Measurements from ENCODE around the gene LRRC61.
"Not testable (repeated sequence)": the region's sequence is repeated elsewhere in the genome, so short reads cannot be mapped to it uniquely, and the experiment has no call there.

LRRC61 gene

DNA sequence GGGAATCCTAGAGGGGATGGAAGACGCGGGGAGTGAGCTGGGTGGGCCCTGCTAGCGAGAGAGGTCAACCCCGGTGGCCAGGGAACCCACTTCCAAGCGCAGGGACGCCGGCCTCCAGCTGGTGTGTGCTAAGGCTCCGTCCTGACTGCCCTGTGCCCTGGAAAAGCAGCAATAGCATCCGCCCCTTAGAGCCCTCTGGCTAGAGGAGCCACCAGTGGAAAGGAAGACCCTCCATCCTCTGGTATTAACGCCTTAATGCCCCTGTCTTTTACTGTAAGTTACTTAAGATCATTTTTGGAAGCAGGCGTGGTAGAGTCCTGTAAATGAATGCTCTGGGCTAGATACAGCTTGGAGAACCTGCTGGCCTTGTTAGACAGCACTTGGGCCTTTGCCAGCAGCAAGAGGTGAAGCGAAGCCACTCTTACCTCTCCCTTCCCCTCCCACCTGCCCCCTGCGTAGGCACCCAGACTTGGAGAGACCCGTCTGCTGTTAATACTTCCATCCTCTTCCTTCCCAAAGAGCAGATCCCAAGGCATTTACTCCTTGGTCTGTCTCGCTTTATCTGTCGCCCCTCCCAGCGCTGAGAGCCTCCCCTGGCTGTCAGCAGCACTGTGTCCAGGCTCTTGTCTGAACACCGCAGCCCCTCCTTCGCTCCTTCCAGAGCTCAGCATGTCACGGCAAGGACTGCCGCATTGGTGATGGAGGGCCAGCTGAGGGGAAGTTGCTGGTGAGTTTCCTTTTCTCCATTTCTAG is 50.1 kb downstream of the LRRC61 start:
- no peak for DNase-seq

DNA sequence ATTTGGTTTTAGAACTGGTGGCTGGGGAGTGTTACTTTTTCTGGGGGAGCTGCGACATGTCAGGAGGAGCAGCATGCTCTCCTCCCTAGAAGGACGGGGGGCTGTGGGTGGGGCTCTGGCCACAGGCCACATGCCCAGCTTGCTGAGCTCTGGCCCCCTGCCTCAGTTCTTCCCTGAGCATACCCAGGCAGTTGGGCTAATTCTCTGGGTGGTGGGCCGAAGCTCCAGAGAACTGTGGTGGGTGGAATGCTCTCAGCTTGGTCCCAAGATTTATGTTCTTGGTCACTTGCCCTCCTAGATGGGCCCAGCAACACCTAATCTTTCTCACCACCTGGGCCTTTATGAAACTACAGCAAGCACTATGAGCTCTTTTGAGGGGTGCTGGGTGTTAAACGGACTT is 50.9 kb downstream of the LRRC61 start:
- no peak for DNase-seq

DNA sequence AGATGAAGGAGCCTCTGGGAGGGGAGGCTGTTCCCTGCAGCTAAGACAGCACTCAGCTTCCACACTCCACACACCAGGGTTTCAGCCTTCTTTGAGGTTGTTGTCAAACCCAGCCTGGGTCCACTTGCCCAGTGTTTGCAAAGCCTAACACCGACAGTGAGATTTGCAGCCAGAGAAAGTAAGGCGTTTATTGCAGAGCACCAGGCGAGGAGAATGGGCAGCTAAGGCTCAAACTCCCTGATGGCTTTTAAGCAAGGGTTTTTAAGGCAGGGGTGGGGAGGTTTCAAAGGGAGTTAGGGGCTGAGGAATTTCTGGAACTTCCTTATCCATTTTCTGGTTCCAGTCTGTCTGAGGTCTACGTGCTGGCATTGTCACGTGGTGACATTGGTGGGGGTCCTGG is 51.3 kb downstream of the LRRC61 start:
- DNase-seq, result no peak

DNA sequence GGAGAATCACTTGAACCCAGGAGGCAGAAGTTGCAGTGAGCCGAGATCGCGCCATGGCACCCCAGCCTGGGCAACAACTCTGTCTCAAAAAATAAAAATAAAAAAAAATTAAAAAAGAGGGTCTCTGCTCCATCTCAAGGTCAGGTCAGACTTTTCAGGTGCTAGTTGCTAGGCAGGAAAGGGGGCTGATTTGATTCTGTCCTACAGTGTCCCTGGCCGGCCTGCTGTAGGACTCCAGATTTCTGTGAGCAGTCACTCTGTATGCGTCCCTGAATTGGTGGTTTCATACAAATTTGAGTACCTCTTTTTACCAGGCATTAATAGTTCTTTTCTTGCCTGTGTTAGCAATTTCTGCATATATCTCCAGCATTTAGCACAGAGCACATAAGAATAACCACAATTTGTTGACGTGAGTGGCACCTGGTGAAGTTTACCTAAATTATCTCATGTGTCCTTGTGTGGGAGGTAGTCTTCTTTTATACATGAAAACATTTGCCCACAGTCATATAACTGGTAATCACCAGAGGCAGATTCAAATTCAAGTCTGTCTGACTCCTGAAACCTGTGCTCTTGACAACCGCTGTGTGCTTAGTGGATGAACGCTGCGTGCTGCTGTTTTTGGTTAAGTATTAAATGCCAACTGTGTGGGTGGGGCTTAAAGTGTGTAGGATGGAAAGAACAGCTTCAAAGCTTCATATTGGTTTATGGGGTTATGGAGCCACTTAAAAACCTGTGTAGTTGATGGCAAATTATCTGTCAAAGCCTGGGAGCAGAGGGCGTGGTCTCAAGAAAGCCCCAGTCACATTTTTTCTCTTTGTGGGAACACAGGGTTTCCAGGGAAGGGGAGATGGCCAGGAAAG is 52.7 kb downstream of the LRRC61 start:
- no peak for DNase-seq

DNA sequence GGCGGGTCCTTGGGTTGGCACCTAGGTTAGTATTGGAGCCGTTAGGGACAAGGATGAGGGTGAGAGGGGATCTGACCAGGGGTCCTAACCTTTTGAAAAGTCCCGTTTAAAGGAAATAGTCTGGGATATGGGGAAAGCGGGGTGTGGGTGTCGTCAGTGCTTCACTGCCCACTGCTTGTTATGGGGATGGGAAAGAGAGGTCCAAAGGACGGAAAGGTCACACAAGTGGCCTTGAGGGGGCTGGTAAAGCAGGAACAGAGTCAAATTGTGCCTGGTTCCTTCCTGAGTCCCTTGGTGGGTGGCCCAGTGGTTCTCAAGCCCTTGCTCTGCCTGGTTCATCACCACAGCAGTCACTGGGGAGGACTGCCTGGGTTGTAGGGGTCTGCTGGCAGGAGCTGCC is 53.4 kb downstream of the LRRC61 start:
- DNase-seq, result no peak

DNA sequence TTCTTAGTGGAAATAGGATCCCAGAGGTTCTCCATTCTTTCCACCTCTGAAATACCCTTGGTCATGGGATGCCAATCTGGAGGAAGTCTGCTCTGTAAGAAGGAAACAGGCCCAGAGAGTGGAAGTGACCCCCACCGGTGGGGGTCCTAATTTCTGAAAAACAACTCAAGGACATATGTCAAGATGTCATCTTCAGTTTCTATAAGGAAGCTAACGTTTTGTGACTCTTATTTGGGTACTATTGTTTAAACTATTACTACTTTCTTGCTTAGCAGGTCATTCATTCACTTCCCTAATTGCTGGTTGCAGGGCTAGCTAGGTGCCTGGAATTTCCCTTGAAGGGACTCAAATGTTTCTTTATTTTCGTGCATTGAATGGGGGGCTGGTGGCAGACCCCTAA is 54.0 kb downstream of the LRRC61 start:
- no peak for DNase-seq

DNA sequence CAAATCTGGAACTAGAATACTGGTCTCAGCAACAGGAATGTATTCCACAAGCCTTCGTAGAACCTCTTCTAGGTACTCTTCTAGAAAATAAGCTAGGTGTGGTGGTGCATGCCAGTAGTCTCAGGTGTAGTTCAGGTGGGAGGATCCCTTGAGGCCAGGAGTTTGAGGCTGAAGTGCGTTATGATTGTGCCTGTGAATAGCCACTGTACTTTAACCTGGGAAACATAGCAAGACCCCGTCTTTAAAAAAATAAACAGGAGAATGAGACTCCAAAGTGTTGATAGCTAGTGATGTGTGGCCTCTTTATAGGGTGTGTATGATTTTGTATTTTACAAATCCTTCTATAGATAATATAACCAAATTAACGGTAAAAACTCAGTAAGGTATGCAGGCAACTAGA is 54.5 kb downstream of the LRRC61 start:
- no peak for DNase-seq

DNA sequence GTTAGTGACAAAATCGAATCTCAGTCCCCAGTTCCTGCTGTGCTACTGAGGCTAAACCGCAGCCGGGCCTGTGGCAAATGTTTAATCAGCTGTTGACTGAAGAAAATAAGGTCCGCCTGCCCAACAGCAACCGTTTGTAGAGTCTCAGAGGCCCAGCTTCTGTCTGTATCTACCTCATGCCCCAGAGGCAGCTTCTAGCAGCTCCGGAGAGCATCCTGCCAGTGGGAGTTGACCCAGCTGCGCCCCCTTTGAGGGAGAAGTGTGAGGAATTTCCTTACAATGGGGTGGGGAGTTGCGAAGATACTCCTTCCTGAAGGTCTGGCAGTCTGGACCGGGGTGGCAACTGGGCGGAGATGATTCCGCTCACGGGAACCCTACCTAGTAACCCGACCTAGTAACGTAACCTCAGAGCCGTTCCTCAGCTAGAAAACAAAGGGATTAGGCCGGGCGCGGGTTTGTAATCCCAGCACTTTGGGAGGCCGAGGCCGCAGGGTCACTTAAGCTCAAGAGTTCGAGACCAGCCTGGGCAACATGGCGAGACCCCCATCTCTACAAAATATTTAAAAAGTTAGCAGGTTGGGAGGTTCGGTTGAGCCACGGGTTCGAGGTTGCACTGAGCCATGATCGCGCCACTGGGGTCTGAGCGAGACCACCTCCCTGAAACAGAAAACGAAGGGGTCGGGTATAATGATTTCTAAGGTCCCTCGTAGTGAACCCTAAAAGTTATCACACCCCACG is 55.1 kb downstream of the LRRC61 start:
- DNase-seq, result peak; percentile 78

DNA sequence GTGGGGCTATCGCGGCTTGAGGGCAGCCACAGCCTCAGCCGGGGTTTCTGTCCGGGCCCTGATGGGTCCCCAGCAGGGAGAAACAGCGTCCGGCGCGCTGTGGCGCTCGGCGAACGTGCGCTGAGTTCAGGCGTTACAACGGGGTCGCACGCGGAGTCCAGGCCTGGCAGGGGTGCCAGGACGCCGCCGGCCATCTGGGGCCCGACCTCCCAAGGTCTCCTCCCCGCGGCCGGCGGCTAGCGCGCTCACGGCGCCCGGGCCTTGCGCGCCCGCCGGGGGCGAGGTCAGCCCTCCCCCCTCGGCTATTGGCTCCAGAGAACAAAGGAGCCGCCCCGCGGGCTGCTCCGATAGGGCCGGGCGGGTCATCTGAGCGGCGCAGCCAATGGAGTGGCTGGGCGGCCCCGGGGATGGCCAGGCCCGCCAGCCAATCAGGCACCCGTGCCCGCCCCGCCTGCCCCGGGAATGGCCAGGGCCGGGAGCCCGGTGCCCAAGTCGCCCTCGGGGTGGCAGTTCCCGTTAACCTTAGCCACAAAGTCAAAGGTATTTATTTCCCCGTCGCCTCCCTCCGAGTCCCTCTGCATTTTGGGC is 55.8 kb downstream of the LRRC61 start, which contains the start of gene ZNF775:
Gene ZNF775 (plus strand): TSS at position 478 of the 588 bp plus-strand sequence. CDS start 9,141 bp downstream, outside the sequence.
- DNase-seq, result peak; percentile 85

DNA sequence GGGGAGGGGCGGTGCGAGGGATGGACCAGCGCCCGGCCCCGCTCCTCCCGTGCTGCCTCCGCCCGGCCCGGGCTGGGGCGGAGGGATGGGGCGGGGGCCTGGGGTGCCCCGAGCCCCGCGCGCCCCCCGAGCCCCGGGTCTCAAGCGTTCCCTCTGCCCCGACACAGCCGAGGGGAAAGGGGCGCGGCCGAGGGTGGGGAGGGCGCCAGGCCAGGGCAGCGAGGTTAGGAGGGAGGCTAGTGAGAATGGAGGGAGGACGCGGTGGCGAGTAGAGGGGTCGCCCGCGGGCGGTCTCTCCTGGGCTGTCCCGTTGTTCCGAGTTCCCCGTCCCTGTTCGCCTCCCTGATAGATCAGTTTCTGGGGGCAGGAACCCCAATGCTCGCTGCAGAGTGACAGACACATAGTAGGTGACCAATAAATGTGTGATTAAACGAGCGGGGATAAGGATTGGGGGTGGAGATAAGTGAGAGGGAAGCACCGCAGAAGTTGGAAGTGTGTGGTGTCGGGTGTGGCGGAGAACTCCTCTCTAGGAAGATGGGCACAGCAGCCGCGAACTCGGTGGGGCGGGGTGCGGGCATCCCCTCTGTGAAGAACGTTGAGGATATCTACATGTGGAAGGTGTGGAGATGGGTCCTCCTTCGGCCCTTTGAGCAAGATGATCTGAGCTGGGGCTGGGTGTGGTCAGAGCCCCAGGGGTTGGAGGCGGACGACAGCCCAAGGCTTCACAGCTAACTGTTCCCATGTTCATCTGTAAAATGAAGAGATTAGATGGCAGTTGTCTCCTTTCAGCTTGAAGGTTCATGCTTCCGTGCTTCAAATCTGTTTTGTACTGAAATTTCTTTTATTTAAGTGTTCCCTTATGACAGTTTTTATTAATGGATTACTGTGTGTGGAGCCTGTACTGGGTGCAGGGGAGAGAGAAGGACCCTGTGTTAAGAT is 56.6 kb downstream of the LRRC61 start:
- no peak for DNase-seq

DNA sequence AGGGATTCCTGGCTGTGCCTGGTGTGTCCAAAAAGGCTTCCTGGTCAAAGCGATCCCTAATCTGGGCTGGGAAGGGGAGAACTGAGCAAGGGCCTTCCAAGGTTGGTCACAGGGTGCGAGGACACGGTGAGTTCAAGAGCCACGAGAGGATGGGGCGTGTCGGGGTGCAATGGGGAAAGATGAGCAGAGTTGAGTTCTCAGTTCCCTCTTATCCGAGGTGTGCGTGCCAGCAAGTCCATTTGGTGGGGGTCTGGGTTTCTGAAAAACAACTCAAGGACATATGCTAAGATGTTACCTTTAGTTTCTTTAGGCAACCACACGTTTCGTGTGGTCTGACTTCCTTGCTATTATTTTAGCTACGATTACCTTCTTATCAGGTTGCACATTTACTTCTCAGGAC is 57.3 kb downstream of the LRRC61 start:
- DNase-seq, result no peak

DNA sequence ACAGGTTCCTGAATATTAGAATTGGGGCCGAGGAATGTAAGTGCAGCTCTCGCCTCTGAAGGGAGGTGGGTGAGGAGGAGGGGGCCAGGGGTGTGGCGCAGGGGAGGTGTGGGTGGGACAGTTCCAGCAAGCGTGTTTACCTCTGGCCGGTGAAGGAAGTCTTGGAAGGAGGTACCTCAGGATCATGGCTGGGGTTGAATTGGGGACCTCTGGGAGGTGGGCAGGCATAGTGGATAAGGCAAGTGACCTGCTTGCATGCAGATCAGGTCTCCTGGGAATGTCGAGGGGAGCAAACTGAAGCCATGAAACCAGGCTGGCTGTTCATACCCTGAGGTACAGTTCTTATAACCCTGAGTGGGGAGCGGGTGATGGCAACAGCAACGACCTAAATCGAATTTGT is 57.9 kb downstream of the LRRC61 start:
- no peak for DNase-seq

DNA sequence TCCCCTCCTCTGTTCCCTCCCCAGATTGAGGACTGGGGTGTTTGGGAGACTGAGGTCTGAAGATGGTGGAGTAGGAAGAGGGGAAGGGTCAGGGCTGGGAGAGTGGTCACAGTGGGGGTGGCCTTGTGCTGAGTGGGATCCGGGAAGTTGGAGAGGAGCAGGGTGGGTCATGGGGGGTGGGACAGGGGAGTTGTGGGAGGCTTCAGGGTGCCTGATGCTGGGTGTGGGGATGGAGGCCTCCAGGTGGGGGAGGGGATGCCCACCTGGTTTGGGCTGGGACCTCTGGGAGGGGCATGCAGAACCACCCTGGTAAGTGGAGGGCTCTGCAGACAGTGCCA is 58.6 kb downstream of the LRRC61 start:
- no peak for DNase-seq

DNA sequence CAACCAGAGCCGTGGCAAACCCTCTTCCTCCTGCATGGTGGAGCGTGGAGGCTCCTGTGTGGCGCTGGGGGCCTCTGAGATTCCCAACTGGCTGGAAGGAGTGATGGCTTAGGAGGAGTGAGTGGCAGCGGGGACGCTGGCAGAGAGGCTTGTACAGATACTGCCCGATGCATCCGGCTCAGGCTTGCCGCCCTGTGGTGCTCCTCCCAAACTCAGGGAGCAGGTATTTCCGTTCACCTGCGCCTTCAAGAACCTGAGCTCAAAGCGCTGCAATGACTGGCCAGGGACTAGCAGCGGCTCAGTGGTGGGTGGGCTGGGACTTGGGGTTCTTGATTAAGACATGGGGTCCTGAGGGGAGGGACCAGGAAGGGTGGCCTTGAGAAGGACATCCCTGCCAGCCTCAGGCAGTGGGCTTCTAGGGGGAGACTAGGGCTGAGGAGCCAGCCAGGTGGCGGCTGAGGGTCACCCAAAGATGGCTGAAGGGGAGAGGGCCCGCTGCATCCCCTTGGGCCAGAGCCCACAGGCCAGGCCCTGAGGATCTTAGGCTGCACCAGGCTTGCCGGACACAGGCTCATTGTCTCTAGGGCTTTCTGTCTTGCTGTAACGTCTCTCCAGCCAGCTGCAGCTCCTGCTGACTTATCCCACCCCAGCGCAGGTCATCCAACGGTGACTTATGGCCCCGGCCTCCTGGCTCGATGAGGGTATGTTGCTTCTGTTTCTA is 59.1 kb downstream of the LRRC61 start:
- DNase-seq, result no peak

DNA sequence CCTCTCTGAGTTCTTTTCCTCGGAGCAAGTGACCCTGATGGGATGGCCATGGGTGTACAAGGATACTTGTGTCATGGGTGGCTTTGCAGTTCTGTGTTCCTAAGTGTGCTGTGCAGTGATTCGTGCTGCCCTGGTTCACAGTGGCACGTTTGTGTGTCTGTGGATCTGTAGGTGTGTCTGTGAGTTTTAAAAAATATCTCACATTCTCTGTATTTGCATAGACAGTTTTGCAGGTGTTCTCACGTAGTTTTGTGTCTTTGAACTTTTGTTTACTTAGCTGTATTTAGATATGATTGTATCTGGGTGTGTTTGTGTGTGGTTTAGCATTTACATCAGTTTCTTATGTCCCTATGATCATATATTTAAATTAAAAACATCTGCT is 59.7 kb downstream of the LRRC61 start:
- no peak for DNase-seq

DNA sequence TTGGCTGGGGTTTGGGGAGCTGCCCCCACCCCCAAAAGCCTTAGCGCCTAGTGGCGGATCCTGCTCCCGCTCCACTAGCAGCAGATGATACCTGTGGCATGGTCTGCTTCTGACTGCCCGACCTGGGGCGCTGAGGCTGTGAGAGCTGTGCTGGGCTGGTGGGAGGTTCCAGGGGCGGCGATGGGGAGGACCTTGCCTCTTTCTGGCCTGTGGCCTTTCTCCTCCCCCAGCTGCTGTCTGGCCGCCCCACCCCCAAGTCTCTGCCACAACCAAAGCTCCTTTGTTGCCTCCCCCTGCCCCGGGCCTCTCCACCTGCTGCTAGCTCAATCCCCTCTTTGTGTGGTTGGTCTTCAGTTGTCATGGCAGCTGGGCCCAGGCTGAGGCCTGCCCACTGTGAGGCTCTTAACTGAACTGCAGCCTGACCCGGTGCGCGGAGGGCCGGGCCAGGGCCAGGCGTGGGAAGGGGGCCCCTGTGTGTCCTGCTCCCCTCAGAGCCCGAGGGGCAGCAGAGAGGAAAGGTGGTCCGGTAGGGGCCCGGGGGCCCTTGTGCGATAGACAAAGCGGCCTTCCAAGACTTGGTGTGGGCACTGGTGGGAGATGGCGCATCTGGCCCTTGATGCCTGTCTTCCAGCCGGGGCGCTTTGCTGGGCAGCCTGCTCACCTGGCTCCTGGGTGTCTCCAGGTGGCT is 60.7 kb downstream of the LRRC61 start:
- DNase-seq, result peak; percentile 94

DNA sequence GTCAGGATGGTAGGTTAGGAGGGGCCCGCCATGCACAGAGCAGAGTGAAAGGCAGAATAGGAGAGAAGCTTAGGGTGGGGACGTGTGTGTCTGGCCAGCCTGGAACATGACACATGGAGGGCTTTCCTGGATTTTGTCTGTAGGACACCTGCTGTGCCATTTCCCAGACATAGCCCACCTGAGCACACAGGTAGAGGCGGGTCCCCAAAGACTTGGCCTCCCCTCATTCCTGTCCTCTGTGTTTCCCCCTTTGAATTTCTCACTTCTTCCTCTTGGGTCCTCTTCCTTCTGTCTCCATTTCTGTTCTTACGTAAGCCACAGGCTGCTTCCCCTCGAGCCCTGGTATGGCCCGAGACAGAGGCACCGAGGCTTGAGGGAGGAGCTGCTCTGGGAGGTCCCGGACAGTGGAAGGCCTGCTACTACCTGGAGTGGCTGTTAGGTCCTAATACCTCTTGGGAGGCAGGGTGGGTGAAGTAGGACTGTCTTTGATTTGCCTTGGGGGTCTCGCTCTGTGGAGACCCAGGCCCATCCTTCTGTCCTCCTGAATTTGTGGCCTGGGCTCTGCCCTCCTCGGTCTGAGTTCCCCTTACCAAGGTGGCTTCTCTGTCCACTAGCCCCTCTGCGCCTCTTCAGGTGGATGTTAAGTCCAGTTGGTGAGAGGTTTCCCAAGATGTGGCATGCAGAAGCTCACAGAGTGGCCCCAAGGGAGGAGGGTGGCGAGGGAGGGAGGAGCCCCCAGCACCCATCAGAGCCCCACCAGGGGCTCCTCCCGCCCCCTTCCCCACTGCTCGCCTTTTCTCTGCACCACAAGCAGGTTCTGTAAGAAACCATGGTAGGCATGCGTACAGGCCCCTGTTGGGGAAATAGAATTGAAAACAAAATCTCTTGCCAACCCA is 61.5 kb downstream of the LRRC61 start:
- DNase-seq, result no peak

DNA sequence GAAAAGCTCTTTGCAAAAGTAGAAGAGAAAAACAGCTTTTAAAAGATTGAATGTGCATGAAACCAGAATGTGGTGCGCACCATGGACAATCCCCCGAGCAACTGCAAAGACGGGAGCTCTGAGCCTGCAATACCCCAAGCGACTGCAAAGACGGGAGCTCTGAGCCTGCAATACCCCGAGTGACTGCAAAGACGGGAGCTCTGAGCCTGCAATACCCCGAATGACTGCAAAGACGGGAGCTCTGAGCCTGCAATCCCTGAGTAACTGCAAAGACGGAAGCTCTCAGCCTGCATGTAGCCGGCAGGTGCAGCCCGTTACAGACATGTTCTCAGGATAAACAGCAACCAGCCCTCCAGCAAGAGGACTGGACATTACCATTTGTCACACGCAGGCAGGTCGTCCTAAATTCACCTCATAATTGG is 62.2 kb downstream of the LRRC61 start:
- peak; percentile 31 for DNase-seq

DNA sequence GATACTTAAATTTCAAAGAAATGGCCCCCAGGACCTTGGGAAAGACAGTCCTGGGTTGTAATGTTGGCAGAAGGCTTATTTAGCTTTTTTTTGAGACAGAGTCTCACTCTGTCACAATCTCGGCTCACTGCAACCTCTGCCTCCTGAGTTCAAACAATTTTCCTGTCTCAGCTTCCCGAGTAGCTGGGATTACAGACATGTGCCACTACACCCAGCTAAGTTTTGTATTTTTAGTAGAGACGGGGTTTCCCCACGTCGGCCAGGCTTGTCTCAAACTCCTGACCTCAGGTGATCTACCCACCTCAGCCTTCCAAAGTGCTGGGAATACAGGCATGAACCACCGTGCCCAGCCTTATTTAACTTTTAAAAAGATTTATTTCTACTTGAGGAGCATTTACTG is 62.7 kb downstream of the LRRC61 start:
- DNase-seq, result not testable (repeated sequence)
